BLaER1 (cell line): ENCODE data around the gene GLRX5.

Source experiments
- H3K27ac ChIP-seq: shearing (Covaris generic); formaldehyde crosslinking; 2 replicates; pipeline ENCODE4 v1.8.1; 2022
- H3K27me3 ChIP-seq: shearing (Covaris generic); formaldehyde crosslinking; 2 replicates; pipeline ENCODE4 v1.8.1; 2022
- H3K36me3 ChIP-seq: shearing (Covaris generic); formaldehyde crosslinking; 2 replicates; pipeline ENCODE4 v1.8.1; 2022
- H3K4me1 ChIP-seq: shearing (Covaris generic); formaldehyde crosslinking; 2 replicates; pipeline ENCODE4 v1.8.1; 2022
- H3K4me2 ChIP-seq: shearing (Covaris generic); formaldehyde crosslinking; 2 replicates; pipeline ENCODE4 v1.8.1; 2022
- H3K4me3 ChIP-seq: shearing (Covaris generic); formaldehyde crosslinking; 2 replicates; pipeline ENCODE4 v1.8.1; 2022
- H3K9ac ChIP-seq: shearing (Covaris generic); formaldehyde crosslinking; 2 replicates; pipeline ENCODE4 v1.8.1; 2022
- H3K9me3 ChIP-seq: shearing (Covaris generic); formaldehyde crosslinking; 2 replicates; pipeline ENCODE4 v1.8.1; 2022
- H4K20me1 ChIP-seq: shearing (Covaris generic); formaldehyde crosslinking; 2 replicates; pipeline ENCODE4 v1.8.1; 2022
- Cebpa-rat ChIP-seq: shearing (Covaris generic); IDR thresholded peaks from 2 replicates; pipeline ENCODE4 v1.8.1; 2022

The GLRX5 gene

GRCh38 chr14:95490727-95491451 is 44.0 kb upstream of the GLRX5 start:
- Histone ChIP-seq H3K27ac (peak overlapping the region; percentile 90), H3K9me3 (peaks cover 15% of the 10 kb centered on the region), H3K36me3 (peaks cover 68% of the 10 kb centered on the region), H3K4me1 (peaks cover 93% of the 10 kb centered on the region), H3K27me3 (no peaks in the 10 kb centered on the region), H3K4me2 (peak overlapping the region; percentile 85), H3K9ac (0 out of 2 replicates have a peak overlapping the region, but pooled peaks have one; percentile 75), H4K20me1 (peaks cover 99% of the 10 kb centered on the region), H3K4me3 (no peak overlapping the region)
- no peak for TF ChIP-seq Cebpa-rat

GRCh38 chr14:95491936-95492608 is 42.8 kb upstream of the GLRX5 start:
- H3K9me3 ChIP-seq: peaks cover 15% of the 10 kb centered on the region
- peaks cover 93% of the 10 kb centered on the region for H3K4me1 ChIP-seq
- no peaks in the 10 kb centered on the region for H3K27me3 ChIP-seq
- no peak for TF ChIP-seq Cebpa-rat
- H4K20me1 ChIP-seq: peaks cover 99% of the 10 kb centered on the region
- no peak overlapping the region for H3K4me3 ChIP-seq
- H3K36me3 ChIP-seq: peaks cover 71% of the 10 kb centered on the region
- no peak overlapping the region for H3K9ac ChIP-seq
- H3K27ac ChIP-seq: no peak overlapping the region
- 0 out of 2 replicates have a peak overlapping the region, but pooled peaks have one; percentile 85 for H3K4me2 ChIP-seq

GRCh38 chr14:95493503-95493902 is 41.3 kb upstream of the GLRX5 start:
- no peak overlapping the region for H3K4me3 ChIP-seq
- H3K27me3 ChIP-seq: no peaks in the 10 kb centered on the region
- peaks cover 93% of the 10 kb centered on the region for H3K4me1 ChIP-seq
- H3K9me3 ChIP-seq: peaks cover 15% of the 10 kb centered on the region
- TF ChIP-seq Cebpa-rat: no peak
- no peak overlapping the region for H3K9ac ChIP-seq
- H3K4me2 ChIP-seq: peak overlapping the region; percentile 84
- H3K36me3 ChIP-seq: peaks cover 78% of the 10 kb centered on the region
- H3K27ac ChIP-seq: peak overlapping the region; percentile 83
- H4K20me1 ChIP-seq: peaks cover 99% of the 10 kb centered on the region

- H3K4me3 ChIP-seq: no peak overlapping the region
- peak overlapping the region; percentile 83 for H3K27ac ChIP-seq
- peaks cover 83% of the 10 kb centered on the region for H3K36me3 ChIP-seq
- H3K4me2 ChIP-seq: peak overlapping the region; percentile 84
- no peak for TF ChIP-seq Cebpa-rat
- H4K20me1 ChIP-seq: peaks cover 100% of the 10 kb centered on the region
- H3K9ac ChIP-seq: peak overlapping the region; percentile 61
- peaks cover 15% of the 10 kb centered on the region for H3K9me3 ChIP-seq
- H3K4me1 ChIP-seq: peaks cover 93% of the 10 kb centered on the region
- no peaks in the 10 kb centered on the region for H3K27me3 ChIP-seq
These were observed 40.9 kb upstream of the GLRX5 start for GRCh38 chr14:95493976-95494375.

GRCh38 chr14:95494456-95494855 is 40.4 kb upstream of the GLRX5 start:
- Histone ChIP-seq H3K9me3 (peaks cover 15% of the 10 kb centered on the region), H3K27me3 (no peaks in the 10 kb centered on the region), H4K20me1 (peaks cover 100% of the 10 kb centered on the region), H3K4me2 (peak overlapping the region; percentile 84), H3K27ac (peak overlapping the region; percentile 83), H3K9ac (peak overlapping the region; percentile 61), H3K4me1 (peaks cover 93% of the 10 kb centered on the region), H3K36me3 (peaks cover 86% of the 10 kb centered on the region), H3K4me3 (no peak overlapping the region)
- no peak for TF ChIP-seq Cebpa-rat

- Histone ChIP-seq H3K9me3 (peaks cover 15% of the 10 kb centered on the region), H3K27ac (peak overlapping the region; percentile 83), H3K4me3 (no peak overlapping the region), H3K36me3 (peaks cover 86% of the 10 kb centered on the region), H4K20me1 (peaks cover 100% of the 10 kb centered on the region), H3K9ac (peak overlapping the region; percentile 61), H3K4me1 (peaks cover 93% of the 10 kb centered on the region), H3K27me3 (no peaks in the 10 kb centered on the region), H3K4me2 (peak overlapping the region; percentile 84)
- no peak for TF ChIP-seq Cebpa-rat
These were observed 39.8 kb upstream of the GLRX5 start for GRCh38 chr14:95495076-95495475.

GRCh38 chr14:95495538-95496025 is 39.3 kb upstream of the GLRX5 start:
- H3K4me1 ChIP-seq: peaks cover 93% of the 10 kb centered on the region
- peak overlapping the region; percentile 84 for H3K4me2 ChIP-seq
- no peaks in the 10 kb centered on the region for H3K27me3 ChIP-seq
- peaks cover 100% of the 10 kb centered on the region for H4K20me1 ChIP-seq
- H3K9ac ChIP-seq: peak overlapping the region; percentile 61
- TF ChIP-seq Cebpa-rat: no peak
- H3K4me3 ChIP-seq: peak overlapping the region; percentile 38
- H3K9me3 ChIP-seq: peaks cover 15% of the 10 kb centered on the region
- H3K27ac ChIP-seq: peak overlapping the region; percentile 83
- peaks cover 87% of the 10 kb centered on the region for H3K36me3 ChIP-seq

GRCh38 chr14:95496111-95496681 is 38.7 kb upstream of the GLRX5 start:
- TF ChIP-seq Cebpa-rat: no peak
- peaks cover 93% of the 10 kb centered on the region for H3K4me1 ChIP-seq
- H3K27me3 ChIP-seq: no peaks in the 10 kb centered on the region
- peaks cover 87% of the 10 kb centered on the region for H3K36me3 ChIP-seq
- H3K4me3 ChIP-seq: peak overlapping the region; percentile 38
- peaks cover 100% of the 10 kb centered on the region for H4K20me1 ChIP-seq
- peak overlapping the region; percentile 61 for H3K9ac ChIP-seq
- H3K9me3 ChIP-seq: peaks cover 15% of the 10 kb centered on the region
- peak overlapping the region; percentile 84 for H3K4me2 ChIP-seq
- H3K27ac ChIP-seq: peak overlapping the region; percentile 83

GRCh38 chr14:95496690-95497259 is 38.1 kb upstream of the GLRX5 start:
- Histone ChIP-seq H3K9ac (peak overlapping the region; percentile 61), H3K4me2 (peak overlapping the region; percentile 84), H3K9me3 (peaks cover 15% of the 10 kb centered on the region), H3K27ac (peak overlapping the region; percentile 83), H3K27me3 (no peaks in the 10 kb centered on the region), H3K36me3 (peaks cover 89% of the 10 kb centered on the region), H3K4me1 (peaks cover 93% of the 10 kb centered on the region), H4K20me1 (peaks cover 100% of the 10 kb centered on the region), H3K4me3 (0 out of 2 replicates have a peak overlapping the region, but pooled peaks have one; percentile 38)
- TF ChIP-seq Cebpa-rat: no peak
